K562 (cell line): Measurements from ENCODE around the gene STOX1. TPM values are rescaled to one million over a fixed set of nuclear protein-coding genes. Genes with fewer than 3 reads are reported as not detected.

Experiments
- CEBPG ChIP-seq, 3 experiments: fragments of 200-800 bp in 1 of 3; sonication (Bioruptor generic) in 1 of 3; sonication (generic) in 1 of 3; formaldehyde crosslinking in 1 of 3; IDR thresholded peaks in 2 of 3; conservative IDR thresholded peaks in 1 of 3; 2 replicates each; pipeline versions ENCODE4 v1.6.1 to v1.8.0; 2016 to 2022; ENCODE audit warnings: missing compliant biosample characterization in 2 of 3, missing genetic modification characterization in 2 of 3, mild to moderate bottlenecking in 1 of 3, missing genetic modification reagents in 1 of 3
- CTCF ChIP-seq, 3 experiments: IDR thresholded peaks in 2 of 3; conservative IDR thresholded peaks in 1 of 3; 2 replicates each; pipeline ENCODE4 v1.5.1; 2011 to 2012; ENCODE audit warnings: low read length in 3 of 3, mild to moderate bottlenecking in 3 of 3, control low read depth in 2 of 3, improper control_type of control experiment in 1 of 3, inconsistent platforms in 1 of 3, low read depth in 1 of 3, mixed read lengths in 1 of 3, moderate library complexity in 1 of 3; ENCODE audit not compliant: insufficient read depth in 2 of 3
- ELK1 ChIP-seq: sonication (generic); formaldehyde crosslinking; IDR thresholded peaks from 2 replicates; pipeline ENCODE4 v1.8.1; 2022; ENCODE audit warnings: missing genetic modification reagents
- GATA2 ChIP-seq: sonication (generic); formaldehyde crosslinking; IDR thresholded peaks from 2 replicates; pipeline ENCODE4 v1.4.0; 2020; ENCODE audit warnings: mild to moderate bottlenecking, missing genetic modification reagents
- HEY1 ChIP-seq: fragments of 250-450 bp; sonication (Bioruptor Pico); IDR thresholded peaks from 2 replicates; pipeline ENCODE4 v1.5.0; 2020; ENCODE audit warnings: mild to moderate bottlenecking, moderate library complexity, borderline replicate concordance
- HINFP ChIP-seq: fragments of 450-650 bp; conservative IDR thresholded peaks from 2 replicates; pipeline ENCODE4 v1.6.1; 2016; ENCODE audit warnings: missing genetic modification characterization, low read depth, mild to moderate bottlenecking, control low read depth, missing compliant biosample characterization
- MECOM ChIP-seq: fragments of 250-450 bp; sonication (Bioruptor Pico); IDR thresholded peaks from 2 replicates; pipeline ENCODE4 v1.8.0; 2022; ENCODE audit warnings: inconsistent platforms
- NFIC ChIP-seq: fragments of 450-650 bp; IDR thresholded peaks from 2 replicates; pipeline ENCODE4 v1.6.1; 2017; ENCODE audit warnings: mild to moderate bottlenecking, inconsistent platforms
- NRF1 ChIP-seq, 2 experiments: fragments of 450-650 bp; IDR thresholded peaks in 1 of 2; conservative IDR thresholded peaks in 1 of 2; 2 replicates each; pipeline ENCODE4 v1.6.1; 2014; ENCODE audit warnings: mild to moderate bottlenecking in 2 of 2
- PHB2 ChIP-seq: fragments of 450-650 bp; IDR thresholded peaks from 2 replicates; pipeline ENCODE4 v1.6.1; 2017; ENCODE audit warnings: low read depth
- RNF2 ChIP-seq: sonication (generic); IDR thresholded peaks from 2 replicates; pipeline ENCODE4 v1.6.1; 2016
- SAP30 ChIP-seq: fragments of 200-600 bp; sonication (generic); IDR thresholded peaks from 2 replicates; pipeline ENCODE4 v1.6.1; 2012; ENCODE audit warnings: borderline replicate concordance, low read depth, mild to moderate bottlenecking, moderate library complexity, low read length, control low read depth, inconsistent platforms; ENCODE audit not compliant: insufficient read depth, poor library complexity, severe bottlenecking
- SMAD4 ChIP-seq: fragments of 250-450 bp; sonication (Bioruptor Pico); conservative IDR thresholded peaks from 2 replicates; pipeline ENCODE4 v1.8.0; 2021; ENCODE audit warnings: inconsistent platforms, mild to moderate bottlenecking, moderate library complexity
- SMARCE1 ChIP-seq: fragments of 450-650 bp; IDR thresholded peaks from 2 replicates; pipeline ENCODE4 v1.7.1; 2016; ENCODE audit warnings: mild to moderate bottlenecking
- SRSF1 ChIP-seq: fragments of 200-400 bp; formaldehyde crosslinking; IDR thresholded peaks from 2 replicates; pipeline ENCODE4 v1.6.1; 2017; ENCODE audit warnings: mild to moderate bottlenecking, low read depth, low read length, moderate library complexity
- TFE3 ChIP-seq: fragments of 450-650 bp; formaldehyde crosslinking; IDR thresholded peaks from 2 replicates; pipeline ENCODE4 v1.4.0; 2020; ENCODE audit warnings: mild to moderate bottlenecking, mixed read lengths
- TOE1 ChIP-seq, 2 experiments: fragments of 450-650 bp in 1 of 2; sonication (generic) in 1 of 2; formaldehyde crosslinking in 1 of 2; IDR thresholded peaks; 2 replicates each; pipeline versions ENCODE4 v1.7.1 to v1.8.0; 2016 to 2022; ENCODE audit warnings: borderline replicate concordance in 2 of 2, mild to moderate bottlenecking in 2 of 2, antibody characterized with exemption in 1 of 2, inconsistent platforms in 1 of 2, low read depth in 1 of 2, missing genetic modification reagents in 1 of 2, moderate library complexity in 1 of 2
- ZNF197 ChIP-seq: fragments of 200-800 bp; sonication (Bioruptor generic); IDR thresholded peaks from 2 replicates; pipeline ENCODE4 v1.6.1; 2016; ENCODE audit warnings: low read depth, missing genetic modification characterization, missing compliant biosample characterization
- ZNF699 ChIP-seq: fragments of 250-450 bp; sonication (Bioruptor Pico); IDR thresholded peaks from 2 replicates; pipeline ENCODE4 v1.8.0; 2021; ENCODE audit warnings: mild to moderate bottlenecking, moderate library complexity; ENCODE audit not compliant: insufficient replicate concordance
- ZSCAN32 ChIP-seq: fragments of 450-650 bp; formaldehyde crosslinking; IDR thresholded peaks from 2 replicates; pipeline ENCODE4 v1.4.0; 2020; ENCODE audit warnings: mild to moderate bottlenecking, moderate library complexity
- polyA plus RNA-seq, 8 experiments: library from polyadenylated mRNA; depleted of rRNA in 4 of 8; stranded (reverse) in 5 of 8; unstranded in 3 of 8; fragments of >200 nt; fragmentation: Nextera tagmentation in 2 of 8; fragmentation: Illumina TruSeq in 1 of 8; extraction: Ambion mirVana in 2 of 8; extraction: Trizol in 1 of 8; gene quantifications; 2 replicates each; pipeline versions ENCODE4 v1.2.1 to v1.2.3, GENCODE V29; 2011 to 2014; ENCODE audit warnings: inconsistent platforms in 1 of 8, missing spikeins in 1 of 8
- total RNA-seq, 7 experiments: library from RNA; depleted of rRNA in 6 of 7; stranded (reverse); fragments of >200 nt in 6 of 7; fragmentation: Illumina TruSeq in 2 of 7; extraction: Trizol in 2 of 7; gene quantifications; 2 replicates each; pipeline versions ENCODE4 v1.2.1 to v1.2.3, GENCODE V29; 2011 to 2021; ENCODE audit warnings: low replicate concordance in 1 of 7

Gene STOX1
- total and polyA plus RNA-seq, 9 of the 15 experiments (the other 6 are each of a cell fraction or from before 2014, with no cell fraction given) = 0.09 to 0.87 (median 0.29) TPM

GRCh38 chr10:68826764-68827591, at the start of gene STOX1 (continued):
- TF ChIP-seq TFE3 (CRISPR knock-in tag) (no peak), ZSCAN32 (CRISPR knock-in tag) (no peak), NRF1 (conservative IDR thresholded peaks at IDR 0.05 in 1 of 2, IDR thresholded peaks at IDR 0.05 in 1 of 2) (peak; percentile 28 to 33; a peak in 1 of 4 replicates), SRSF1 (no peak), ZNF699 (no peak), MECOM (CRISPR knock-in tag) (no peak), ELK1 (CRISPR knock-in tag) (no peak), PHB2 (no peak), SMARCE1 (no peak), TOE1 (IDR thresholded peaks at IDR 0.05; ENCODE audit: borderline replicate concordance) (no peak), TOE1 (CRISPR knock-in tag; IDR thresholded peaks at IDR 0.05; ENCODE audit: borderline replicate concordance, low read depth) (no peak), ZNF197 (CRISPR knock-in tag) (no peak), HINFP (no peak), HEY1 (CRISPR knock-in tag) (no peak), CTCF (IDR thresholded peaks at IDR 0.05 in 2 of 3, conservative IDR thresholded peaks at IDR 0.05 in 1 of 3; ENCODE audit: insufficient read depth in 2 of 3, low read depth in 1 of 3, low read length in 3 of 3) (peak; percentile 10 to 17 (median 10); a peak in 1 of 6 replicates), CEBPG (CRISPR knock-in tag; IDR thresholded peaks at IDR 0.05) (no peak), CEBPG (tag; conservative IDR thresholded peaks at IDR 0.05 in 1 of 2, IDR thresholded peaks at IDR 0.05 in 1 of 2) (no peak), SMAD4 (0 out of 2 replicates have a peak, but pooled peaks have one; percentile 37), GATA2 (no peak), SAP30 (peak; percentile 34), NFIC (peak; percentile 77), RNF2 (0 out of 2 replicates have a peak, but pooled peaks have one; percentile 23)
